Transverse colon (tissue), 4 donors: ENCODE measurements around the gene CCND1.

ENCODE experiments used
- CTCF ChIP-seq, 5 experiments: fragments of 200-600 bp in 3 of 5; fragments of 450-650 bp in 2 of 5; sonication (generic) in 3 of 5; IDR thresholded peaks; 1 replicate in 2 of 5; 2 replicates in 3 of 5; pipeline ENCODE4 v1.5.1; 2016 to 2017; ENCODE audit warnings: antibody characterized with exemption in 5 of 5, inconsistent platforms in 3 of 5, mild to moderate bottlenecking in 2 of 5, moderate library complexity in 1 of 5
- POLR2A ChIP-seq: fragments of 450-650 bp; IDR thresholded peaks from one replicate; pipeline ENCODE4 v1.6.1; 2016; ENCODE audit warnings: antibody characterized with exemption, mild to moderate bottlenecking, moderate library complexity
- POLR2AphosphoS5 ChIP-seq, 3 donors: sonication (generic); formaldehyde crosslinking; IDR thresholded peaks; one replicate each; pipeline ENCODE4 v1.6.1; 2016; ENCODE audit warnings: antibody characterized with exemption in 3 of 3

DNA sequence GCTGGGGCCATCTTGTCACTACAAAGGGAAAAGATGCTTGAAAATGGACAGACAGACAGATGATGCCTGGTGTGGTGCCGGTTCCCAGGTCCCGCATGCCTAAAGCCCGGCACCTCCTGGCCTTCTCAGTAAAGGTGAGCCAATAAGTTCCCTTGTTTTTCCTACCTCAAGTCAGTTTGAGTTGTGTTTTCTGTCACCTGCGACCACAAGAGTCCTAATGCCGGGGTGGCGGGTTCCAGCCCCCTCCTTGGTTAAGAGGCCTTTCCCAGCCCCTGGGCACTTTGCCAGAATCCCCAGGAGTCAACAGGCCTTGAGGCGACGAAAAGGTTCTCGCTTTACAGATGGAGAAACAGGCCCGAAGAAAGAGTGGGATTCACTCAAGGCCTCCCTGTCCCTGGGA, 53.8 kb downstream of the CCND1 start:
- TF ChIP-seq CTCF (IDR thresholded peaks at IDR 0.05): no peak
- no peak for TF ChIP-seq POLR2A
- no peak for TF ChIP-seq POLR2AphosphoS5 (IDR thresholded peaks at IDR 0.05)
